NCI-H510A treated with DMSO at 0.1 percent for 48 hours (cell line): ENCODE data around the gene WDR77.

Experiments used
- DNase-seq: peaks from one replicate; lab custom pipeline; 2025; lab: John Stamatoyannopoulos, UW

Gene WDR77

DNA sequence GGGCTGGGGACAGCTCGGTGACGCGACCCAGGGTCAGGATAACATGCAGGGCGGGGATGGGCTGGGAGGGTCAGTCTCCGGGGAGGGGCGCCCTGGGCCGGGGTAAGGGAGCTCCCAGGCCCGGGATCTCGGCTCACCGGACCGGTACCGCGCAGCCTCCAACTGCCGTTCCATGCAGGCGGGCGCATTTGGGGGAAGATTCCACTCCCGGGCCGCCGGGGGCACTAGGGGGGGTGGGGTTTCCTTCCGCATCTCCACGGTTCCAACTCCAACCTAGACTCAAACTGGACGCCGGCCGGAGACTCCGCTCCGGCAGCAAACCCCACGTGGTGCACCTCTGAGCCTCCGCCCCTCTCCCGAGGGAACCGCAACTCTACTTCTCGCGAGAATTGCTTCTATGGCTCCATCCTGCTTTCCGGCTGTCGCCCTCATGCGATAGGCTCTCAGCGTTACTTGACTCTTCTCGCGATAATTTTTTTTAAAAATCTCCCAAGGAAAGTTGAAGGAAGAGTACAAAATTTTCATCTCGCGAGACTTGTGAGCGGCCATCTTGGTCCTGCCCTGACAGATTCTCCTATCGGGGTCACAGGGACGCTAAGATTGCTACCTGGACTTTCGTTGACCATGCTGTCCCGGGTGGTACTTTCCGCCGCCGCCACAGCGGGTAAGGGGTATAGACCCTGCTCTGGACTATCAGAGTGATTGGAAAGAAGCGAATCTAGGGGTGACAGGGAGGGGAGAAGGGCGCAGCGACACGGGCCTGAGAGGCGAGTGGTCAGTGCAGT lies at the start of gene WDR77, which contains the start of gene ATP5PB:
Gene WDR77 (minus strand): TSS at position 339 of the 785 bp plus-strand sequence. CDS start 87 bp downstream, at position 252.
Gene ATP5PB (plus strand): TSS at position 547 of the 785 bp plus-strand sequence. CDS start 78 bp downstream, at position 625.
- peak; percentile 97 for DNase-seq

GRCh38 chr1:111497592-111497991 lies 48.5 kb upstream of the WDR77 start:
- no peak for DNase-seq

DNA sequence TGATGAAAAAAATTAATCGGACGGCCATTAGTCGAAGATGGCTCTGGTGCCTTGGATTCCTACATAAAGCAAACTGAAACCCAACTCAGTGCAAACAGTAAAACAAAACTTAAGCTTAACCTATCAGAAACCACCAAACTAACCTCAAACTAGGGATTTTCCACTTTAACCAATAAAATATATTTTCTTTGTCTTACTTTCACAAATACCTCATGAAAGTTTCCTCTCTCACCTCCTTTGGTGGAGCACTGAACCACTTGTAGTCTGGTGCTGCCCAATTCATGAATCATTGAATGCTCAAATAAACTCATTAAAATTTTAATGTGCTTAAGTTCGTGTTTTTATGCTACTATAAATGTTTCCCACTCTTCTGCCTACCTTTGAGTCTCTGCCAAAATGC lies 47.3 kb upstream of the WDR77 start:
- no peak for DNase-seq

DNA sequence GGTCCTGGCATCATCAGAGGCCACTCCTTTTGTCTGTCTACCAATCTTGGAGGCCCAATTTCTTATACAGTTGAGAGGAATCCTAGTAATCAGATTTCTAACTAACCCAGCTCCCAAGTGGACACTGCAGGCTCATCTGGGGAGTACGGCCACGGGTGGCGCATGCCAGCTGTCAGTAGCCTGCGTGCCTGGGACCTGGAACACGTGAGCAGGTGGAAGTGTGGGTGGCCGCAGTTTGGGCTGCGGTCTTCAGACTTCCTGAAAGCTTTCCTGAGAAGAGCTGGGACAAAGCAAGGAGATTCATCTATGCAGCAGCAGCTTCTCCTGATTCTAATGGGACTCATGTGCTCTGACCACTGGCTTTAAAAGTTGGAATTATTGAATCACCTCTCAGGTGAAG lies 42.0 kb upstream of the WDR77 start:
- no peak for DNase-seq

DNA sequence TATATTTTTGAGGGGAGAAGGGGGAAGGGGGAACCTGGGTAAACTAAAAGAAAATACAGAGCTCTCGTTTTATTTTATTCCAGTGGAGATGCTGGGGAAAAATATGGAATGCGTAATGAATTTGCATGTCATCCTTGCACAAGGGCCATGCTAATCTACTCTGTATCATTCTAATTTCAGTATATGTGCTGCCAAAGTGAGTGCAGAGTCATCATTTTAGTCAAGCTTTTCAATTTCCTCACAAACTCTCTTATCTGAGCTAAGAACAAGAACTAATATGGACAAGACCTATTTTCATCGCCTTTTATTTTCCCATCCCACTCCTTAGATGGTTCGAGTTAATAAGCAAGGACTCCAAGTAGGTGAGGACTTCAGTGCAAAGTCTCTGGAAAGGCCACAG lies 41.2 kb upstream of the WDR77 start:
- DNase-seq, result no peak

DNA sequence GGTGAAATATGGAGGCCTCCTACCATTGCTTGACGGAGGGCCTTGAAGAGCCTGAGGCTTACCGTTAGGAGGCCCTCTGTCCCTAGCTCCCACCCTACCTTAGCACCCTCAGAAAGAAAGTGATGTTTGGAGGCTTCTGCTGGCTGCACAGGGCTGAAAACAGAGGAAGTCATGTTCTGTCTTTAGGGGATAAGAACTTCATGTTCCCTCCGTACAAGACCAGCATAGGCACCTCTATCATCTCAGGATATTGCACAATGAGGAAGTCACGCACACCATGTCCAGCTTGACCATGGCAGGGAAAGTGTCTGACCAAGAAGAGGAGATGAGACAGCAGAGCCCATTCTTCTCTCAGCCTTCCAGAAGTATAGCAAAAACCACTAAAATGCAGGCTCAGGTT lies 40.5 kb upstream of the WDR77 start:
- DNase-seq, result no peak

GRCh38 chr1:111488669-111489068 lies 39.6 kb upstream of the WDR77 start:
- DNase-seq, result no peak

DNA sequence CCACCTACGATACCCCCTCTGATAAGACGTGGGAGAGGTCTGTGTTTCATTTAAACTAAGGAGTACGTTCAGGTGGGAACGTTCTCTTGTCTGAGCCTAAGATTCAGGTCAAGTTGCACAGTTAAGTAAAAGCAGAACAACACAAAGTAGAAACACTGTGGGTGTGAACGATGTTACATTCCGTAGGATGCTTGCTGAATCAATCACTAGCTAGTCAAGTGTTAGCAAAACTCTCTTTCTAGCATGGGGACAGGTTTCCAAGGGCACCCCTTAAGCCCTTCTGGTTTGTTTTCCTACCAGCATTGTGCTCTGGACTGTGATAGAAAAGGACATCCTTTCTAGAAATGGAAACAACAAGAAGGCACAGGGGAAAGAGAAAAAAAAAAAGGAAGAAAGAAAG lies 38.1 kb upstream of the WDR77 start:
- no peak for DNase-seq

GRCh38 chr1:111486431-111486830 lies 37.4 kb upstream of the WDR77 start:
- no peak for DNase-seq

- DNase-seq, result no peak
These were observed 35.5 kb upstream of the WDR77 start for GRCh38 chr1:111484391-111485026.

DNA sequence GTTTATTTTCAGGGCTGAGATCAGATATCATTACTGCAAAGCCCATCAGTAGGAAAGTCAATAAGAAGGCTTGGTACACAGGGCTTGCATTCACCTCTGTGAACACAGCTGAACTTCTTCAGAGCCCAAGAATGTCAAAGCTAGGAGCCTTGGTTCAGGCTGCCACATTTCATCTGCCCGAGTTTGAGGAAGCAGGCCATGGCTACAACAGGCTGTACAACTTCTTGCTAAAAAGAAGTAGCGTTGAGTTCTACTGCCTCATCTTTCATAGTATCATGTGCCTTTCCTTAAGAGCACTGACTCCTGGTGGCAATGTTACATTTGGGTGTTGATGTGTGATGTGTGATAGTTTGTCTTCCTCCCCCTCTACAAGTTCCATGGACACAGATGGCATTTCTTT lies 34.8 kb upstream of the WDR77 start:
- no peak for DNase-seq

GRCh38 chr1:111483166-111483565 lies 34.1 kb upstream of the WDR77 start:
- DNase-seq, result no peak

GRCh38 chr1:111481387-111482221 lies 32.5 kb upstream of the WDR77 start:
- peak; percentile 44 for DNase-seq

- no peak for DNase-seq
These were observed 31.6 kb upstream of the WDR77 start for GRCh38 chr1:111480674-111481073.

DNA sequence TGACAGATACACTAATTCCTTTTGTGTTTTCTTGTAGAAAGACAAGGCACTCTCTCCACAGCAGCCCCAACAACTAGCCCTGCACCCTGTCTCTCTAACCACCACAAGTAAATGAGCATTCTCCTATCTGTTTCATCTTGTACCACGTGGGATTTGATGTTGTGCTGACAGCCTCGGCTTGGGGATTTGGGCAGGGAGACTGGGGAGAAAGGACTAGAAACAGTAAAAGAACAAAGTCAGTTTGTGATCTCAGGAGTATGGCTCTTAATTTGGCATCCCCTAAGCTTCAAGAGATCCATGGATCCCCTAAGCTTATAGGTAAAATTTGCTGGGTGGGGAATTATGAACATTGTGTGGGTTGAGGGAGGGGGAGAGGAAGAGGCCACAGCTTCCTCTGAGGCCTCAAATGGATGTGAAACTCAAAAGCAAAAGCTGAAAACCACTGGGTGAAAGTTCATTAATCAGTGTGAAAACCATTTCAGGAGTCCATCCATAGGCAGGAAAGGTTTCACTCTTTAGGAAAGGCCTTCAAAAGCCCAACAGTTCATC lies 27.8 kb upstream of the WDR77 start:
- DNase-seq, result no peak

GRCh38 chr1:111476214-111476613 lies 27.2 kb upstream of the WDR77 start:
- no peak for DNase-seq

GRCh38 chr1:111475701-111476100 lies 26.6 kb upstream of the WDR77 start:
- no peak for DNase-seq

- DNase-seq, result no peak
These were observed 25.5 kb upstream of the WDR77 start for GRCh38 chr1:111474521-111474920.

GRCh38 chr1:111474106-111474505 lies 25.1 kb upstream of the WDR77 start:
- DNase-seq, result no peak

DNA sequence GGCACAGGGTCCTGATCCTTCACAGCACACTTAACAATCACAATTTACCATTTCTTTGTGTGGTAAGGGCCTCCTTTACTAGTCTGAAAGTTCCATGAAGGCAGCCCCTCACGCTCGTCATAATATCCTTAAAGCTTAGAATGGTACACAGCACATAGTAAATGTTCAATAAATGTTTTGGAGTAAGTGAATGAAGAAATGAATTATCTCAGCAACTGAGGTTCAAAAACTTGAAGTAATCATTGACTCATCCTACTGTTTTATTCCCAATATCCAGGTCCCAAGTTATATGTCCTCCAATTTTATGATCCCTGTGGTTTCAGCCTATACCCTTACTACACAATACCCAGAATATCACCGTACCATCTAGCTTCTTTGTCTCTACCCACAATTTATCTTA lies 22.5 kb upstream of the WDR77 start:
- DNase-seq, result no peak

DNA sequence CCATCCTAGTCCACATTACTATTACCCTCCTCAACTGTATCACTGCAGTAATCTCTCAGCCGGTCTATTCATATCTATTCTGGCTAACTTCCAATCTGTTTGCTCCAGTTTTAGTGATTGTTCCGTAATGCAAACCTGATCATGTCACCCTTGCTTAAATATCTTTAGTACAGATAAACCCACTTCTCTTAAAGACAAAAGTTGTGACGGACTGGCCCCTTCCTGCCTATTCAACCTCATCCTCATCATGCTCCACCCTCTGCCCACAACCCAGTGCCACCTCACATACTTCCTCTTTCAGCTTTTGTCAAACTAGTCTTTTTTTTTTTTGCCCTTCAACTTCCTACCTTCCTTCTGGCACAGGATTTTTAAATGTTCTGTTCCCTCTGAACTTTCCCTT lies 22.0 kb upstream of the WDR77 start:
- no peak for DNase-seq

DNA sequence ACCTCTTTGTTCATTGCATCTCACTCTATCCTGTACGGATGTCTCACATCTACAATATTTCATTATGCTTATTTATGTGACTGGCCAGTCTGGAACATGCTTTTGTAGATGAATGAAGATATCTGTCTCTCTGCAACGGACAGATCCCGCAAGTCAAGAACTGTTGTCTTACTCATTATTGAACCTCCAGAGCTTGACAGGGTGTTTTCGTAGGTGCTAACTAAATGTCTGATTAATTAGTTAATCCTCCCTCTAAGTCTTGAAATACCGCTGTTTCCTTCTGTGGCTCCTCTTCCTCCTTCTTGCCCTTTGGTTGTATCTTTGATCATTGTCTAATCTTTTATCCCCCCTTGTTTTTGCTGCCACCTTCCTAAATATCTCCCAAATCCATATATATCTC lies 21.5 kb upstream of the WDR77 start:
- no peak for DNase-seq
